Stomach (tissue), 9 donors: ENCODE measurements around the gene SH3GLB2. TPM values are rescaled to one million over a fixed set of nuclear protein-coding genes. Genes with fewer than 3 reads are reported as not detected.
A peak's percentile ranks its signal among the peaks of the same experiment; 100 is the strongest.

Source experiments
- DNase-seq, 2 donors: peaks; one replicate each; pipeline versions ENCODE4 v3.0.0 to v3.0.0-alpha.2; 2013 to 2019
- H3K27ac ChIP-seq, 5 donors: fragments of 200-600 bp in 4 of 5; sonication (generic) in 4 of 5; one replicate each; pipeline ENCODE4 v1.5.1; 2013 to 2019; ENCODE audit warnings: mild to moderate bottlenecking in 1 of 5, moderate library complexity in 1 of 5
- H3K27me3 ChIP-seq, 3 donors: fragments of 200-600 bp; sonication (generic); one replicate each; pipeline ENCODE4 v1.5.1; 2017 to 2019; ENCODE audit warnings: mixed run types in 1 of 3
- H3K36me3 ChIP-seq, 4 donors: fragments of 200-600 bp; sonication (generic); 1 replicate in 3 of 4; 2 replicates in 1 of 4; pipeline ENCODE4 v1.5.1; 2016 to 2019
- H3K4me1 ChIP-seq, 4 donors: fragments of 200-600 bp; sonication (generic); one replicate each; pipeline ENCODE4 v1.5.1; 2016 to 2019
- H3K4me3 ChIP-seq, 4 donors: fragments of 200-600 bp; sonication (generic) in 3 of 4; one replicate each; pipeline ENCODE4 v1.5.1; 2016 to 2019; ENCODE audit warnings: mild to moderate bottlenecking in 1 of 4
- H3K9me3 ChIP-seq, 4 donors: fragments of 200-600 bp; sonication (generic); one replicate each; pipeline ENCODE4 v1.5.1; 2016 to 2019
- CTCF ChIP-seq, 7 experiments: fragments of 450-650 bp in 4 of 7; fragments of 200-600 bp in 3 of 7; sonication (generic) in 3 of 7; IDR thresholded peaks; one replicate each; pipeline ENCODE4 v1.5.1; 2016 to 2019; ENCODE audit warnings: antibody characterized with exemption in 7 of 7, control low read depth in 2 of 7, mild to moderate bottlenecking in 1 of 7
- EP300 ChIP-seq: sonication (generic); formaldehyde crosslinking; IDR thresholded peaks from one replicate; pipeline ENCODE4 v1.6.1; 2017; ENCODE audit warnings: antibody characterized with exemption
- POLR2A ChIP-seq, 4 donors: fragments of 450-650 bp; IDR thresholded peaks; one replicate each; pipeline ENCODE4 v1.6.1; 2016; ENCODE audit warnings: antibody characterized with exemption in 4 of 4, control low read depth in 2 of 4, mild to moderate bottlenecking in 1 of 4, moderate library complexity in 1 of 4
- POLR2AphosphoS5 ChIP-seq, 3 donors: sonication (generic); formaldehyde crosslinking; IDR thresholded peaks; one replicate each; pipeline ENCODE4 v1.6.1; 2016; ENCODE audit warnings: antibody characterized with exemption in 3 of 3
- WGBS, 5 donors: extraction: QIAGEN DNeasy Blood & Tissue Kit in 3 of 5; methylation state at CpG; one replicate each; pipeline versions ENCODE4 v1.1.5 to v1.1.7; 2013 to 2018; 5-methylcytosine and 5-hydroxymethylcytosine counted together
- intact Hi-C: fragments of 100-400 bp; cut with DNase I; formaldehyde crosslinking; loops from one replicate; pipeline ENCODE4 v1.15.1; 2023; ENCODE audit warnings: low total_unique reads
- polyA plus RNA-seq, 3 donors: library from polyadenylated mRNA; stranded (reverse); fragments of 200-250 nt; gene quantifications; one replicate each; pipeline ENCODE4 v1.2.3, GENCODE V29; 2013
- total RNA-seq, 5 donors: library from RNA; depleted of rRNA; stranded (reverse); fragments of >200 nt; gene quantifications; one replicate each; pipeline versions ENCODE4 v1.1.0 to v1.2.3, GENCODE V29; 2014 to 2016
- donor health status: healthy with polysubstance abuse.
- donor health status: Bipolar disorder and iron deficiency.
- donor health status: healthy.

Gene SH3GLB2
- total and polyA plus RNA-seq, 8 donors, result 50.5 to 408 (median 110) TPM

GRCh38 chr9:129008469-129008965 lies 19.6 kb downstream of the SH3GLB2 start:
- H3K27ac ChIP-seq, result no peak overlapping the region
- 80 to 94% (median 88%) methylated on average over 5 to 6 of the region's 6 CpGs for WGBS, 5 donors

GRCh38 chr9:129007766-129008468 lies 20.2 kb downstream of the SH3GLB2 start:
- DNase-seq, result no peak
- TF ChIP-seq POLR2A (IDR thresholded peaks at IDR 0.05), result no peak
- TF ChIP-seq EP300, result no peak
- no peak for TF ChIP-seq CTCF (IDR thresholded peaks at IDR 0.05)
- TF ChIP-seq POLR2AphosphoS5 (IDR thresholded peaks at IDR 0.05), result no peak
- peaks cover 13 to 14% (median 13%) of the 10 kb centered on the region in 4 donors for H3K4me1 ChIP-seq
- intact Hi-C loops, result no loop called here
- H3K27me3 ChIP-seq, result no peaks in the 10 kb centered on the region
- peaks cover 67 to 99% (median 96%) of the 10 kb centered on the region in 4 donors for H3K36me3 ChIP-seq
- no peak overlapping the region for H3K4me3 ChIP-seq
- 75 to 85% (median 83%) methylated on average over 16 to 18 of the region's 18 CpGs for WGBS, 5 donors
- no peaks in the 10 kb centered on the region for H3K9me3 ChIP-seq
- peak overlapping the region in 3 of 5 donors; percentile 20 to 73 (median 20) for H3K27ac ChIP-seq

More at GRCh38 chr9:129008469-129008965, 19.6 kb downstream of the SH3GLB2 start:
- Histone ChIP-seq H3K9me3 (no peaks in the 10 kb centered on the region), H3K27me3 (no peaks in the 10 kb centered on the region), H3K36me3 (peaks cover 67 to 99% (median 96%) of the 10 kb centered on the region in 4 donors), H3K4me3 (no peak overlapping the region), H3K4me1 (peaks cover 13 to 14% (median 13%) of the 10 kb centered on the region in 4 donors)
- no peak for DNase-seq
- TF ChIP-seq POLR2A (IDR thresholded peaks at IDR 0.05) (no peak), CTCF (IDR thresholded peaks at IDR 0.05) (no peak), POLR2AphosphoS5 (IDR thresholded peaks at IDR 0.05) (no peak), EP300 (no peak)
- intact Hi-C loops, result no loop called here

- DNase-seq, result peak in 1 of 2 donors; percentile 52
- Histone ChIP-seq H3K27ac (peak overlapping the region in 4 of 5 donors; percentile 20 to 73 (median 24)), H3K4me3 (no peak overlapping the region), H3K36me3 (peaks cover 67 to 99% (median 96%) of the 10 kb centered on the region in 4 donors), H3K4me1 (peaks cover 13 to 14% (median 13%) of the 10 kb centered on the region in 4 donors), H3K27me3 (no peaks in the 10 kb centered on the region), H3K9me3 (no peaks in the 10 kb centered on the region)
- TF ChIP-seq POLR2A (IDR thresholded peaks at IDR 0.05) (no peak), EP300 (no peak), CTCF (IDR thresholded peaks at IDR 0.05) (no peak), POLR2AphosphoS5 (IDR thresholded peaks at IDR 0.05) (no peak)
- intact Hi-C loops, result no loop called here
- WGBS, 5 donors, result 67 to 86% (median 83%) methylated on average over 14 of the region's 14 CpGs
These were observed 20.9 kb downstream of the SH3GLB2 start for GRCh38 chr9:129007035-129007765.

- DNase-seq, result peak; percentile 72 to 90
- H3K4me1 ChIP-seq, result peaks cover 13 to 14% (median 13%) of the 10 kb centered on the region in 4 donors
- no peaks in the 10 kb centered on the region for H3K9me3 ChIP-seq
- H3K4me3 ChIP-seq, result no peak overlapping the region
- TF ChIP-seq CTCF (IDR thresholded peaks at IDR 0.05), result peak in 5 of 7 experiments; percentile 16 to 76 (median 68)
- TF ChIP-seq POLR2AphosphoS5 (IDR thresholded peaks at IDR 0.05), result peak in 1 of 3 donors; percentile 56
- no peak for TF ChIP-seq EP300
- H3K27ac ChIP-seq, result peak overlapping the region; percentile 20 to 73 (median 47)
- peaks cover 70 to 99% (median 96%) of the 10 kb centered on the region in 4 donors for H3K36me3 ChIP-seq
- 53 to 67% (median 54%) methylated on average over 14 to 21 of the region's 21 CpGs for WGBS, 5 donors
- H3K27me3 ChIP-seq, result no peaks in the 10 kb centered on the region
- intact Hi-C loops, result no loop called here
These were observed 21.6 kb downstream of the SH3GLB2 start for GRCh38 chr9:129006328-129007034.
